SK-N-SH (cell line): Measurements from ENCODE around the gene CRACR2A. TPM values are rescaled to one million over a fixed set of nuclear protein-coding genes. Genes with fewer than 3 reads are reported as not detected.

Experiments
- CTCF ChIA-PET: fragments of 300-600, 350-600 bp; formaldehyde crosslinking; extraction: SDS; loops from one replicate; lab custom pipeline; 2021; lab: Yijun Ruan, JAX
- POLR2A ChIA-PET: fragments of 350-600 bp; sonication (Branson Sonifier 250); formaldehyde crosslinking; extraction: SDS; loops from one replicate; lab custom pipeline; 2020; ENCODE audit warnings: antibody characterized with exemption, inconsistent platforms; lab: Yijun Ruan, JAX
- DNase-seq: peaks from one replicate; pipeline ENCODE4 v3.0.0; 2012
- H2AFZ ChIP-seq: fragments of 200-600 bp; sonication (generic); 2 replicates; pipeline ENCODE4 v1.8.1; 2016; ENCODE audit warnings: antibody characterized with exemption, mild to moderate bottlenecking, low read depth
- H3F3A ChIP-seq: fragments of 200-600 bp; sonication (generic); replicated peaks from 2 replicates; pipeline ENCODE3; 2016; ENCODE audit warnings: antibody characterized with exemption, mild to moderate bottlenecking; ENCODE audit not compliant: insufficient read depth
- H3K27ac ChIP-seq, 2 experiments: fragments of 200-500 bp in 1 of 2; fragments of 200-600 bp in 1 of 2; sonication (Bioruptor generic) in 1 of 2; sonication (generic), shearing (Covaris generic) in 1 of 2; 2 replicates each; pipeline versions ENCODE4 v1.5.1 to v1.6.1; 2014 to 2016; ENCODE audit warnings: low read depth in 2 of 2, inconsistent platforms in 1 of 2, low read length in 1 of 2, mild to moderate bottlenecking in 1 of 2, mixed read lengths in 1 of 2
- H3K27me3 ChIP-seq: fragments of 200-600 bp; sonication (generic), shearing (Covaris generic); 2 replicates; pipeline ENCODE4 v1.6.1; 2016; ENCODE audit warnings: mixed run types; ENCODE audit not compliant: insufficient read depth
- H3K36me3 ChIP-seq, 2 experiments: fragments of 200-500 bp in 1 of 2; fragments of 200-600 bp in 1 of 2; sonication (Bioruptor generic) in 1 of 2; sonication (generic) in 1 of 2; replicated peaks in 1 of 2; 2 replicates each; pipeline versions ENCODE3 to v1.5.1; 2014 to 2016; ENCODE audit warnings: low read length in 1 of 2, mild to moderate bottlenecking in 1 of 2; ENCODE audit not compliant: insufficient read depth in 2 of 2, control insufficient read depth in 1 of 2
- H3K4me1 ChIP-seq, 2 experiments: fragments of 200-500 bp in 1 of 2; fragments of 200-600 bp in 1 of 2; sonication (Bioruptor generic) in 1 of 2; sonication (generic), shearing (Covaris generic) in 1 of 2; 2 replicates each; pipeline versions ENCODE4 v1.5.1 to v1.6.1; 2014 to 2016; ENCODE audit warnings: low read depth in 1 of 2, low read length in 1 of 2, mixed run types in 1 of 2; ENCODE audit not compliant: insufficient read depth in 2 of 2, control insufficient read depth in 1 of 2
- H3K4me2 ChIP-seq: fragments of 200-600 bp; sonication (generic), shearing (Covaris generic); 2 replicates; pipeline ENCODE4 v1.6.1; 2017; ENCODE audit warnings: mixed run types
- H3K4me3 ChIP-seq, 2 experiments: fragments of 200-500 bp in 1 of 2; fragments of 200-600 bp in 1 of 2; sonication (Bioruptor generic) in 1 of 2; sonication (generic), shearing (Covaris generic) in 1 of 2; 2 replicates each; pipeline versions ENCODE4 v1.5.1 to v1.8.1; 2014 to 2016; ENCODE audit warnings: low read depth in 2 of 2, inconsistent platforms in 1 of 2, low read length in 1 of 2, mild to moderate bottlenecking in 1 of 2, mixed read lengths in 1 of 2, moderate library complexity in 1 of 2
- H3K79me2 ChIP-seq: fragments of 200-600 bp; sonication (generic); 2 replicates; pipeline ENCODE4 v1.8.1; 2017; ENCODE audit warnings: mild to moderate bottlenecking; ENCODE audit not compliant: insufficient read depth
- H3K9ac ChIP-seq: fragments of 200-600 bp; sonication (generic); 2 replicates; pipeline ENCODE4 v1.6.1; 2017; ENCODE audit warnings: mixed run types
- H3K9me2 ChIP-seq: fragments of 200-600 bp; sonication (generic); 2 replicates; pipeline ENCODE4 v1.6.1; 2017; ENCODE audit warnings: mixed run types
- H3K9me3 ChIP-seq: fragments of 200-600 bp; sonication (generic); 2 replicates; pipeline ENCODE4 v1.6.1; 2017; ENCODE audit warnings: mixed run types, mild to moderate bottlenecking, moderate library complexity
- H4K20me1 ChIP-seq: fragments of 200-600 bp; sonication (generic); 2 replicates; pipeline ENCODE4 v1.6.1; 2017; ENCODE audit warnings: mild to moderate bottlenecking, mixed run types; ENCODE audit not compliant: insufficient read depth
- EP300 ChIP-seq, 2 experiments: IDR thresholded peaks; 2 replicates each; pipeline versions ENCODE4 v1.4.0 to v1.6.1; 2012; ENCODE audit warnings: borderline replicate concordance in 1 of 2, low read depth in 1 of 2, low read length in 1 of 2
- EZH2phosphoT487 ChIP-seq: fragments of 200-600 bp; sonication (generic); IDR thresholded peaks from 2 replicates; pipeline ENCODE4 v1.6.1; 2017; ENCODE audit warnings: low read depth, mixed run types, mild to moderate bottlenecking, antibody characterized with exemption, moderate library complexity, borderline replicate concordance
- FOSL2 ChIP-seq: IDR thresholded peaks from 2 replicates; pipeline ENCODE4 v1.4.0; 2012; ENCODE audit warnings: low read depth, mild to moderate bottlenecking, moderate library complexity, borderline replicate concordance
- FOXM1 ChIP-seq: IDR thresholded peaks from 2 replicates; pipeline ENCODE4 v1.4.0; 2012; ENCODE audit warnings: low read depth, mild to moderate bottlenecking
- JUND ChIP-seq: IDR thresholded peaks from 2 replicates; pipeline ENCODE4 v1.4.0; 2012
- MEF2A ChIP-seq: IDR thresholded peaks from 2 replicates; pipeline ENCODE4 v1.4.0; 2012; ENCODE audit warnings: low read depth, borderline replicate concordance
- MXI1 ChIP-seq: IDR thresholded peaks from 2 replicates; pipeline ENCODE4 v1.6.1; 2012; ENCODE audit warnings: mild to moderate bottlenecking, low read depth, low read length, improper control_type of control experiment
- RCOR1 ChIP-seq: fragments of 150-350 bp; IDR thresholded peaks from 2 replicates; pipeline ENCODE4 v1.6.1; 2017; ENCODE audit warnings: antibody characterized with exemption, low read length
- REST ChIP-seq: IDR thresholded peaks from 2 replicates; pipeline ENCODE4 v1.6.1; 2012; ENCODE audit warnings: mild to moderate bottlenecking, low read depth, low read length, moderate library complexity
- SMC3 ChIP-seq: IDR thresholded peaks from 2 replicates; pipeline ENCODE4 v1.6.1; 2012; ENCODE audit warnings: low read depth, low read length, improper control_type of control experiment
- TAF1 ChIP-seq: IDR thresholded peaks from 2 replicates; pipeline ENCODE4 v1.6.1; 2012; ENCODE audit warnings: low read depth, mild to moderate bottlenecking, low read length, moderate library complexity, borderline replicate concordance
- TCF12 ChIP-seq: IDR thresholded peaks from 2 replicates; pipeline ENCODE4 v1.4.0; 2012
- USF1 ChIP-seq: IDR thresholded peaks from 2 replicates; pipeline ENCODE4 v1.4.0; 2012; ENCODE audit warnings: low read depth, borderline replicate concordance
- USF2 ChIP-seq: fragments of 150-350 bp; IDR thresholded peaks from 2 replicates; pipeline ENCODE4 v1.6.1; 2017; ENCODE audit warnings: antibody characterized with exemption, low read length, low read depth, borderline replicate concordance
- YY1 ChIP-seq: IDR thresholded peaks from 2 replicates; pipeline ENCODE4 v1.4.0; 2012; ENCODE audit warnings: low read depth, mild to moderate bottlenecking
- ZBTB33 ChIP-seq: IDR thresholded peaks from 2 replicates; pipeline ENCODE4 v1.4.0; 2012; ENCODE audit warnings: low read depth, borderline replicate concordance
- WGBS: methylation state at CpG from one replicate; pipeline ENCODE4 v1.1.6; 2017; ENCODE audit warnings: low lambda C conversion rate; 5-methylcytosine and 5-hydroxymethylcytosine counted together
- polyA plus RNA-seq, 3 experiments: library from polyadenylated mRNA; depleted of rRNA; stranded (reverse); fragments of >200 nt; gene quantifications; 2 replicates each; pipeline ENCODE4 v1.2.3, GENCODE V29; 2012
- TF ChIP-seq, protein P1 (sequence below): IDR thresholded peaks from 2 replicates; pipeline ENCODE4; 2012
- TF ChIP-seq, protein P2 (sequence below): fragments of 150-350 bp; IDR thresholded peaks from 2 replicates; pipeline ENCODE4 v1.6.1; 2016; ENCODE audit warnings: mild to moderate bottlenecking, low read depth, low read length

Gene CRACR2A
- polyA plus RNA-seq, 1 of the 3 experiments (the other 2 are of a cell fraction), result 0.12 TPM

DNA sequence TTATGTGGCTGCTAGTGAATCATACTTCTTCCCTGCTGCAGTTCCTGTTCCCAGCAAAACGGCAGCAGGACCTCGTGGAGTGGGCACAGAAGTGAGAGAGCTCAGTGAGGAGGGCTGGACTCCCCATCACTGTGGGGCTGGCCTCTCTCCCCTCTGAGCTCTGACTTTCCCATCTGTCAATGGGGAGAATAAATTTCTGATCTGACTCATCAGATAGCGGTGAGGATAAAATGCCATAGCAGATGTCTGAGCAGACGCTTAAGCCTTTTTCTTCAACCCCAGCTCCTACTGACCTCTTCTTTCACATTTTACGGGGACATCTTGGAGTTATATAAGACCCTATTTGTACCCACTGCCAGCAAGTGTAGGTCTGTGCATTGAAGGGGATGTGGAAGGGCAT lies 116.6 kb downstream of the CRACR2A start:
- peaks cover 1 to 4% of the 10 kb centered on the region in 2 experiments; a peak in 2 of 4 replicates for H3K4me1 ChIP-seq
- no peak overlapping the region for H3K27ac ChIP-seq
- H3K27me3 ChIP-seq, result no peaks in the 10 kb centered on the region
- no peak overlapping the region for H3K9ac ChIP-seq
- no peaks in the 10 kb centered on the region for H3K79me2 ChIP-seq
- DNase-seq, result no peak
- ChIA-PET CTCF (interaction anchor here (1.0 to 1.4 kb wide), 3 partner anchors 11 to 336 kb away, joined by 3 read pairs; no protein-coding TSS in a partner anchor), POLR2A (no interaction called here)
- peaks cover 3% of the 10 kb centered on the region for H3F3A ChIP-seq
- TF ChIP-seq, protein P1, sequence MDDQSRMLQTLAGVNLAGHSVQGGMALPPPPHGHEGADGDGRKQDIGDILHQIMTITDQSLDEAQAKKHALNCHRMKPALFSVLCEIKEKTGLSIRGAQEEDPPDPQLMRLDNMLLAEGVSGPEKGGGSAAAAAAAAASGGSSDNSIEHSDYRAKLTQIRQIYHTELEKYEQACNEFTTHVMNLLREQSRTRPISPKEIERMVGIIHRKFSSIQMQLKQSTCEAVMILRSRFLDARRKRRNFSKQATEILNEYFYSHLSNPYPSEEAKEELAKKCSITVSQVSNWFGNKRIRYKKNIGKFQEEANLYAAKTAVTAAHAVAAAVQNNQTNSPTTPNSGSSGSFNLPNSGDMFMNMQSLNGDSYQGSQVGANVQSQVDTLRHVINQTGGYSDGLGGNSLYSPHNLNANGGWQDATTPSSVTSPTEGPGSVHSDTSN, result peak; percentile 66
- peak; percentile 75 for TF ChIP-seq TCF12
- TF ChIP-seq EP300 (IDR thresholded peaks at IDR 0.05; ENCODE audit: borderline replicate concordance in 1 of 2, low read depth in 1 of 2, low read length in 1 of 2), result no peak
- TF ChIP-seq JUND, result peak; percentile 63
- TF ChIP-seq YY1, result no peak
- peak; percentile 47; the same call in 1 of the 2 replicates for TF ChIP-seq FOSL2
- no peak for TF ChIP-seq MXI1
- H2AFZ ChIP-seq, result no peak overlapping the region
- no peaks in the 10 kb centered on the region for H3K9me3 ChIP-seq
- peak overlapping the region; percentile 47; the same call in 1 of the 2 replicates for H3K4me2 ChIP-seq
- no peaks in the 10 kb centered on the region for H3K9me2 ChIP-seq
- no peaks in the 10 kb centered on the region for H4K20me1 ChIP-seq
- H3K4me3 ChIP-seq, result no peak overlapping the region
- 66% methylated on average over 5 of the region's 5 CpGs for WGBS
- H3K36me3 ChIP-seq, result no peaks in the 10 kb centered on the region

DNA sequence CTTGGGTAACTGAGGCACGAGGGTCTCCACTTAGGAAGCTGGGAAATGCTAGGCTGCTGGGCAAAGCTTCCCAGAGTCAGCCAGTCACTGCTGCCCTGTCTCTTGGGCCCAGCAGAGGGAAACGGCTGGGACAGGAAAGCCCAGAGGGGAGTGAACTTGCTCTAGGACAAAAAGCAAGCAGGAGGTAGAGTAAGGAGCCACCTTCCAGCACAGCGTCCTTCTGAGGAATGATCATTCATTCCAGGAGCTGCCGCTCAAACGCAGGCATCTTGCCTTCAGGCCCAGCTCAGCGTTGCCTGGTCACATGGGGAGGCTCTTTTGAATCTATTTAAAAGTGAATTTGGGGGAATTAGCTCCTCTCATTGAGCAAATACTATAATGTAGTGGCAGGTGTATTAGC lies 118.6 kb downstream of the CRACR2A start:
- CTCF ChIA-PET, result interaction anchor here (0.8 to 1.7 kb wide), 5 partner anchors 10 to 334 kb away, joined by 3 to 6 read pairs (median 4); no protein-coding TSS in a partner anchor
- no peak overlapping the region for H3K27ac ChIP-seq
- H3K9me3 ChIP-seq, result no peaks in the 10 kb centered on the region
- no peak overlapping the region for H3K9ac ChIP-seq
- TF ChIP-seq EP300 (IDR thresholded peaks at IDR 0.05; ENCODE audit: borderline replicate concordance in 1 of 2, low read depth in 1 of 2, low read length in 1 of 2) (no peak), USF2 (no peak), REST (no peak), USF1 (no peak), SMC3 (no peak), ZBTB33 (no peak), MEF2A (no peak), RCOR1 (no peak), TAF1 (no peak), EZH2phosphoT487 (no peak), FOXM1 (no peak)
- TF ChIP-seq, protein P2, sequence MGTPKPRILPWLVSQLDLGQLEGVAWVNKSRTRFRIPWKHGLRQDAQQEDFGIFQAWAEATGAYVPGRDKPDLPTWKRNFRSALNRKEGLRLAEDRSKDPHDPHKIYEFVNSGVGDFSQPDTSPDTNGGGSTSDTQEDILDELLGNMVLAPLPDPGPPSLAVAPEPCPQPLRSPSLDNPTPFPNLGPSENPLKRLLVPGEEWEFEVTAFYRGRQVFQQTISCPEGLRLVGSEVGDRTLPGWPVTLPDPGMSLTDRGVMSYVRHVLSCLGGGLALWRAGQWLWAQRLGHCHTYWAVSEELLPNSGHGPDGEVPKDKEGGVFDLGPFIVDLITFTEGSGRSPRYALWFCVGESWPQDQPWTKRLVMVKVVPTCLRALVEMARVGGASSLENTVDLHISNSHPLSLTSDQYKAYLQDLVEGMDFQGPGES, result no peak
- H3K79me2 ChIP-seq, result no peaks in the 10 kb centered on the region
- H3K9me2 ChIP-seq, result no peaks in the 10 kb centered on the region
- no peaks in the 10 kb centered on the region for H3K27me3 ChIP-seq
- 77% methylated on average over 6 of the region's 6 CpGs for WGBS
- no peak for DNase-seq
- no peak overlapping the region for H3K4me3 ChIP-seq
- H4K20me1 ChIP-seq, result no peaks in the 10 kb centered on the region
- H3K36me3 ChIP-seq, result no peaks in the 10 kb centered on the region
- H3F3A ChIP-seq, result no peaks in the 10 kb centered on the region
- H3K4me1 ChIP-seq, result peaks cover 0 to 17% of the 10 kb centered on the region in 2 experiments; a peak in 1 of 4 replicates
- POLR2A ChIA-PET, result no interaction called here
- no peak overlapping the region for H2AFZ ChIP-seq
- H3K4me2 ChIP-seq, result no peak overlapping the region
